ENCODE measurements around the gene TASL. TPM values are rescaled to one million over a fixed set of nuclear protein-coding genes. Genes with fewer than 3 reads are reported as not detected.

The TASL gene
- total RNA-seq, 1 donor from 2014 or later = 27.7 TPM

DNA sequence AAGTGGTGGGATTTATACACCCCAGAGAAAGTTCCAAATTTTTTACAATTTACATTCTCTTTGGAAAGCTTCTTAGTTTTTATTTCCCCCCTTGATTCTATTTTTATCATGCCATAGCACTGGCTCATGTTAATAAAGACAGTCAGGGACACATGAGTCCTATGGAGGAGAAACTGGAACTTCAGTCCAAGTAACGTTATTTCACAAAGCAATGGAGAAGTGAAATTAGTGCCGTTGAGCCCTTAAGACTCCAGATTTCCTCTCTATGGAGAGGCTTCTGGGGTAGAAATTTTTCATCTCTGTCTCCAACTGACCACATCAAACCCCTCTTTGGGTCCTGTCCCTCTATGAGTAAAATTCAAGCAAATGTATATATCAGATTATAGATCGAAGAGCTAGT lies 12.8 kb upstream of the TASL start:
- Mint-ChIP-seq H3K4me3 (no peak overlapping the region), H3K27me3 (no peaks in the 10 kb centered on the region), H3K27ac (peak overlapping the region; percentile 46), H3K36me3 (ENCODE audit: low read depth) (no peaks in the 10 kb centered on the region), H3K9me3 (no peaks in the 10 kb centered on the region), H3K4me1 (peaks cover 52% of the 10 kb centered on the region)
- POLR2A ChIA-PET = interaction anchor here (1.1 to 2.8 kb wide), 2 partner anchors 9 to 13 kb away, joined by 3 to 19 read pairs; partner anchors contain the start of gene TASL
- ATAC-seq (ENCODE audit: low read depth) (no peak), DNase-seq (no peak)
- CTCF ChIA-PET = no interaction called here
- intact Hi-C loops (cut with micrococcal nuclease) = loop anchor here (10.0 kb wide), 1 partner anchor 316 kb away; no protein-coding TSS in a partner anchor
- TF ChIP-seq CTCF (IDR thresholded peaks at IDR 0.05) = no peak

DNA sequence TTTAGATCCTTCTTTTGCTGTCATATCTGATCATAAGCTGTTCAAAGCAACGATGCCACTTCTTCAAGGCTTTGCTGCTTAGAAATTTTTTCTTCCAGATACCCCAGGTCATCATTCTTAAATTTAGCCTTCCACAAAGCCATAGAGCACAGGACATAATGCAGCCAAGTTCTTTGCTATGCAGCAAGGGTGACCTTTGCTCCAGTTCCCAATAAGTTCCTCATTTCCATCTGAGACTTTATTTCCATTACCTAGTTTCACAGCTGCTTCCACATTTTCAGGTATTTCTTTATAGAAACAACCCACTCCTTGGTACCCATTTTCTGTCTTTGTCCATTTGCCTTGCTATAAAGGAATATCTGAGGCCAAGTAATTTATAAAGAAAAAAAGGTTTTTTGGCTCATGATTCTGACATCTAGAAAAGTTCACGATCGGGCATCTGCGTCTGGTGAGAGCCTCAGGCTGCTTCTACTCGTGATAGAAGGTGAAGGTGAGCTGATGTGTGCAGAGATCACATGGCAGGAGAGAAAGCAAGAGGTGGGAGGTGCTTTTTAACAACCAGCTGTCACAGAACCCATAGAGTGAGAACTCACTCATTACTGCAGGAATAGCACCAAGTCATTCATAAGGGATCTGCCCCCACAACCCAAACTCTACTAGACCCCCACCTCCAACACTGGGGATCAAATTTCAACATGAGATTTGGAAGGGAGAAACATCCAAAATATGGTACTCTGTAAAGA lies 11.8 kb upstream of the TASL start:
- peaks cover 45% of the 10 kb centered on the region for H3K4me1 Mint-ChIP-seq
- no peak for DNase-seq
- intact Hi-C loops (cut with micrococcal nuclease) = loop anchor here (1.0 kb wide), 1 partner anchor 11 kb away; no protein-coding TSS in a partner anchor
- H3K9me3 Mint-ChIP-seq = no peaks in the 10 kb centered on the region
- TF ChIP-seq CTCF (IDR thresholded peaks at IDR 0.05) = no peak
- H3K36me3 Mint-ChIP-seq (ENCODE audit: low read depth) = no peaks in the 10 kb centered on the region
- ATAC-seq (ENCODE audit: low read depth) = peak; percentile 23
- H3K27me3 Mint-ChIP-seq = no peaks in the 10 kb centered on the region
- peak overlapping the region; percentile 57 for H3K27ac Mint-ChIP-seq
- peak overlapping the region; percentile 50 for H3K4me3 Mint-ChIP-seq
- ChIA-PET CTCF (no interaction called here), POLR2A (interaction anchor here (0.5 to 2.8 kb wide), 4 partner anchors 8 to 119 kb away, joined by 3 to 19 read pairs (median 3); partner anchors contain the start of genes GK and TASL)

GRCh38 chrX:30586516-30586915 lies 8.9 kb upstream of the TASL start:
- POLR2A ChIA-PET = no interaction called here

DNA sequence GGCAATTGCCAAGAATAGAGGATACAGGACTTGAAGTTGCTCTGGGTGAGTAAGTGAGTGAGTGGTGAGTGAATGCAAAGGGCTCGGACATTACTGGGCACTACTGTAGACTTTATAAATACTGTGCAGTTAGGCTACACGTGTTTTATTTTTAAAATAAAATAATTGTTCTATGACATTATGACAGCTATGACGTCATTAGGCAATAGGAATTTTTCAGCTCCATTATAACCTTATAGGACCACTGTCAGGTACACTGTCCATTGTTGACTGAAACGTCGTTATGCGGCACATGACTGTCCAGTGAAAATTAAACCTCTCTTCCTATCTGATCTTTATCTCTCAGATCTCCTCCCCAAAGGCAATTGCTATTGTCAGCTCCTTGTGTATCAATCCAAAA lies 5.1 kb upstream of the TASL start:
- ATAC-seq (ENCODE audit: low read depth) (no peak), DNase-seq (no peak)
- peaks cover 12% of the 10 kb centered on the region for H3K4me1 Mint-ChIP-seq
- H3K9me3 Mint-ChIP-seq = no peaks in the 10 kb centered on the region
- H3K27me3 Mint-ChIP-seq = no peaks in the 10 kb centered on the region
- H3K27ac Mint-ChIP-seq = no peak overlapping the region
- POLR2A ChIA-PET = no interaction called here
- CTCF ChIA-PET = no interaction called here
- peaks cover under 1% of the 10 kb centered on the region for H3K36me3 Mint-ChIP-seq (ENCODE audit: low read depth)
- TF ChIP-seq CTCF (IDR thresholded peaks at IDR 0.05) = no peak
- no peak overlapping the region for H3K4me3 Mint-ChIP-seq
- intact Hi-C loops (cut with micrococcal nuclease) = no loop called here

More at GRCh38 chrX:30586516-30586915, 8.9 kb upstream of the TASL start:
- no peak for TF ChIP-seq CTCF (IDR thresholded peaks at IDR 0.05)
- intact Hi-C loops (cut with micrococcal nuclease) = no loop called here
- H3K9me3 Mint-ChIP-seq = no peaks in the 10 kb centered on the region
- ATAC-seq (ENCODE audit: low read depth) (no peak), DNase-seq (no peak)
- H3K27ac Mint-ChIP-seq = no peak overlapping the region
- H3K4me1 Mint-ChIP-seq = peaks cover 24% of the 10 kb centered on the region
- no peaks in the 10 kb centered on the region for H3K36me3 Mint-ChIP-seq (ENCODE audit: low read depth)
- CTCF ChIA-PET = no interaction called here
- H3K27me3 Mint-ChIP-seq = no peaks in the 10 kb centered on the region
- no peak overlapping the region for H3K4me3 Mint-ChIP-seq

- H3K27ac Mint-ChIP-seq = no peak overlapping the region
Measured at GRCh38 chrX:30580641-30581040, 3.1 kb upstream of the TASL start.

More at GRCh38 chrX:30580641-30581040, 3.1 kb upstream of the TASL start:
- Mint-ChIP-seq H3K27me3 (no peaks in the 10 kb centered on the region), H3K4me3 (no peak overlapping the region), H3K4me1 (peaks cover 14% of the 10 kb centered on the region), H3K36me3 (ENCODE audit: low read depth) (peaks cover 16% of the 10 kb centered on the region), H3K9me3 (no peaks in the 10 kb centered on the region)
- CTCF ChIA-PET = no interaction called here
- DNase-seq = no peak
- no peak for TF ChIP-seq CTCF (IDR thresholded peaks at IDR 0.05)
- no peak for ATAC-seq (ENCODE audit: low read depth)
- POLR2A ChIA-PET = interaction anchor here (0.9 kb wide), 1 partner anchor 9 kb away, joined by 3 read pairs; no protein-coding TSS in a partner anchor
- intact Hi-C loops (cut with micrococcal nuclease) = no loop called here
